Epithelial cell of umbilical artery (primary cell): ENCODE results near the gene TCEAL7. TPM values are rescaled to one million over a fixed set of nuclear protein-coding genes. Genes with fewer than 3 reads are reported as not detected.

Experiments
- total RNA-seq: library from RNA; depleted of rRNA; stranded (reverse); fragments of >200 nt; gene quantifications from 2 replicates; pipeline ENCODE4 v1.2.3, GENCODE V29; 2014

TCEAL7 gene, protein sequence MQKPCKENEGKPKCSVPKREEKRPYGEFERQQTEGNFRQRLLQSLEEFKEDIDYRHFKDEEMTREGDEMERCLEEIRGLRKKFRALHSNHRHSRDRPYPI
- total RNA-seq = 5.5 and 18.4 TPM in 2 replicates

DNA sequence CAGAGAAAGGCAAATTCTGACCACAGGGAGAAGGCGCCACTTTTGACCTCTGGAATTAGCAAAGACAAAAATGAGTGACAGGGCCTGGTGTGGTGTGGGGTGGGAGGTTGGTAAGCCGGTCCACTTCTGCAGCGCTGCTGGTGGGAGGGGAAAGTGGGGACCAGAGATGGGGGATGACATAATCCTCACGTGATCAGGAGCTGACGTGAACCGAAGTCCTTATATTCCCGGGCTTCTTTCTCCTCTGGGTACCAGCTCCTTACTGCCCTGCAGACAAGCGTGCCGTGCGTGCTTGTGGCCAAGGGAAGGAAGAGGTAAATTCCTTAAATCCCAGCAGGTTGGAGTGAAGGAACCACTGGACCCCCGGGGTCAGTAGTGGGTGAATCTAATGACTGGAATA, at the start of gene TCEAL7:
Gene TCEAL7, plus strand, starts transcription at position 249 of the 400 bp plus-strand sequence. CDS start 1,165 bp downstream, outside the sequence.

DNA sequence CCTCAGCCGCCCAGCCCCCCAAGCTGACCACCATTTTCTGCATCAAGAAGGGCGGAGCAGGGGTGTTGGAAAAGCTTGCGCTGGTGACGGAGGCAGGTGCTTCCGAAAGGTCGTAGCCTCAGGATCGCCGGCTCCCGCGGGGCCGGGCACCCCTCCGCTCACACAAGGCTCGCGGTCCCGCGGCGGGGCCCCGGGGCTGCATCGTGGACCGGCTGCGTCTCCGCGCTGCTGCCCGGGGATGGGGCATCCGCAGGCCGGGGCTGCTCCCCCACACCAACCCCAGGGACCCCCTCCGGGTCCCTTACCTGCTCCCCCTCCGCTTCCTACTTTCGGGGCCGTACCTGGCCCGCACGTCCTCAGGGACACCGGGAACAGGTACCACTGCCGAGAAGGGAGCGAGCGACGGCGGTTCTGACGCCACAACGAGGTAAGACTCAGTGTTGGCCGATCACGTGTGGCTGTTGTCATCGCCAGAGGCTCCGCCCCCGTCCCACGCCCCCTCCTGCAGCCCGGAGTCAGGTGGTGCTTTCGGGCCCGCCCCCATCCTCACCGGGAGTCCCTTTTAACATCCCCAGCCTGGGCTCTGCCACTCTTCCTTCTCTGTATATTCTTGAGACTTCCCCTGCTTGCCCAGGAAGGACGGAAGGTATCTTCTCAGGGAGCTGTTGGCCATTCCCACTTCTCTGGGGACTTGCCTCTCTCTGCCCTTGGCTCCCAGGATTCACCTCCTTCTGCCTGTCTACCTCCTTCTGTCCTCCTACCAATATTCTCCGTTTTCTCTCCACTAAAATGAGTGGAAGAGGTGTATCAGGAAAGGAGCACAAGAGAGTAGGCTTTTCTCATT, 19.3 kb upstream of the TCEAL7 start, which contains the start of gene BEX2:
Gene BEX2, minus strand, starts transcription at position 436 of the 844 bp plus-strand sequence. CDS start 1,014 bp downstream, outside the sequence.

DNA sequence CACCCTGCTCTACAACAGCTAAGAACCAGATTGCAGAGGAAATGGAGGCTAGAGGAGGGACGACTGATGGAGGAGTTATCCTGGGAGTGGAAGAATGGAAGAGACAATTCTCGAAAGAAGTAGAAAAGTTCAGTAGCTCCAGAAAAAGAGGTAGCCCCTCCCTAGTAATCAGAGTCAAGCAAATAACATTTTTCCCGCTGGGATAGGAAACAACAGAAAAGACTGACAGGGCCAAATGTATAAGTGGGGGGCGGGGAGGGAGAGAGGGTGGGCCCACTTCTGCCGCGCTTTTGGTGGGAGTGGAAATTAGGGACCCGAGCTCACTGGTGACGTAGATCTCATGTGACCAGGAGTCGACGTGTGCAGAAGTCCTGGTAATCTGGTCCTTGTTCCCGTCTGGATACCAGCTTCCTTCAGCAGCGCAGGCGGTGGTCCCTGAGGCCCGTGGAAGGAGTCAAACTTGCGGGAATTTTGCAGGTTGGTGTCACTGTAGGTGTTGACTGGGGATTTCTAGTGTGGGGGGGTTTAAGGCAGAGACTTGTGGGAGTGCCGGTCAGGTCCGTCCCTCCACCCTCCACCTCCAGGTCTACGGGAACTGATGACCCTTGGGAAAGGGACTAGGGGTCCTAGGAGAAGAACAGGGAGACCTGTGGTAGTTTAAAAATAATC, 26.2 kb downstream of the TCEAL7 start, which contains the start of gene TCEAL9:
Gene TCEAL9, plus strand, starts transcription at position 377 of the 669 bp plus-strand sequence. CDS start 1,179 bp downstream, outside the sequence.

GRCh38 chrX:103376118-103376978, 46.3 kb downstream of the TCEAL7 start, which contains the start of gene BEX3:
TSS of gene BEX3 (plus strand) at chrX:103376538. CDS start at chrX:103377522, 984 bp downstream.

Other genes starting within 250 kb of the TCEAL7 start
- not detected in 2 replicates for gene NXF3, start 237.1 kb upstream of the TCEAL7 start, total RNA-seq
- 29.9 and 33.4 TPM in 2 replicates for gene BEX4, start 115.1 kb upstream of the TCEAL7 start, total RNA-seq
- 102 and 106 TPM in 2 replicates for gene TCEAL8, start 75.1 kb upstream of the TCEAL7 start, total RNA-seq
- not detected in 2 replicates for gene TCEAL5, start 53.5 kb upstream of the TCEAL7 start, total RNA-seq
- gene BEX2, start 19.2 kb upstream of the TCEAL7 start, total RNA-seq = 1.5 TPM in 1 of 2 replicates, not detected in the other
- gene TCEAL9, start 26.3 kb downstream of the TCEAL7 start, total RNA-seq = 136 and 191 TPM in 2 replicates
- gene BEX3, start 46.3 kb downstream of the TCEAL7 start, total RNA-seq = 319 and 348 TPM in 2 replicates
- not detected in 2 replicates for gene RAB40A, start 189.2 kb downstream of the TCEAL7 start, total RNA-seq